MM.1S (cell line): ENCODE results near the gene DNPEP.

ENCODE experiments used
- EZH2 ChIP-seq: fragments of 300-600 bp; sonication (generic); optimal IDR thresholded peaks from 2 replicates; pipeline ENCODE3; 2017; ENCODE audit warnings: low read depth, mild to moderate bottlenecking, antibody characterized with exemption, low read length, mixed read lengths
- EZH2phosphoT487 ChIP-seq: fragments of 300-600 bp; sonication (generic); IDR thresholded peaks from 2 replicates; pipeline ENCODE4 v1.6.1; 2018; ENCODE audit warnings: antibody characterized with exemption, low read length
- TF ChIP-seq, protein P1 (sequence below): fragments of 300-600 bp; sonication (generic); IDR thresholded peaks from 2 replicates; pipeline ENCODE4 v1.5.1; 2016; ENCODE audit warnings: antibody characterized with exemption, low read length, mixed read lengths

DNA sequence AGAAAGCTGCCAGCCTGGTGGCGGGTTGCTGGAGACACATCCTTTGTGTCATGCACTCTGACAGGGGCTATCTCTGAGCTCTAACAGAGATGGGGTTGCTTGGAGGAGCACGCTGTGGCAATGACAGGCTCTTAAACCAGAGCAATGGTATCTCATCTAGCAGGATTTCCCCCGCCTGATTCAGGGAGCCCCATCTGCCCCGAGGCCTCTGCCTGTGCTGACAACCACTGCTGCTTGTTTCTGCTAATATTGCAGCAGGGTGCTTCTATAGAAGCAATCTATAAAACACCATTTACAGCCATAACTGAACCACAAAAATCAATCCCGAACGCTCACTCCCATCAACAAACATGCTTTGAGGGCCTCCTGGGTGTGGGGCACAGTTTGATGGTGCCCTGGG lies 12.8 kb upstream of the DNPEP start:
- TF ChIP-seq, protein P1, sequence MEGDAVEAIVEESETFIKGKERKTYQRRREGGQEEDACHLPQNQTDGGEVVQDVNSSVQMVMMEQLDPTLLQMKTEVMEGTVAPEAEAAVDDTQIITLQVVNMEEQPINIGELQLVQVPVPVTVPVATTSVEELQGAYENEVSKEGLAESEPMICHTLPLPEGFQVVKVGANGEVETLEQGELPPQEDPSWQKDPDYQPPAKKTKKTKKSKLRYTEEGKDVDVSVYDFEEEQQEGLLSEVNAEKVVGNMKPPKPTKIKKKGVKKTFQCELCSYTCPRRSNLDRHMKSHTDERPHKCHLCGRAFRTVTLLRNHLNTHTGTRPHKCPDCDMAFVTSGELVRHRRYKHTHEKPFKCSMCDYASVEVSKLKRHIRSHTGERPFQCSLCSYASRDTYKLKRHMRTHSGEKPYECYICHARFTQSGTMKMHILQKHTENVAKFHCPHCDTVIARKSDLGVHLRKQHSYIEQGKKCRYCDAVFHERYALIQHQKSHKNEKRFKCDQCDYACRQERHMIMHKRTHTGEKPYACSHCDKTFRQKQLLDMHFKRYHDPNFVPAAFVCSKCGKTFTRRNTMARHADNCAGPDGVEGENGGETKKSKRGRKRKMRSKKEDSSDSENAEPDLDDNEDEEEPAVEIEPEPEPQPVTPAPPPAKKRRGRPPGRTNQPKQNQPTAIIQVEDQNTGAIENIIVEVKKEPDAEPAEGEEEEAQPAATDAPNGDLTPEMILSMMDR, result no peak
- TF ChIP-seq EZH2 (no peak), EZH2phosphoT487 (no peak)
